Uterus (tissue), 2 donors: Measurements from ENCODE around the gene NCAPD3.

Experiments used
- POLR2A ChIP-seq, 2 donors: fragments of 450-650 bp; IDR thresholded peaks; one replicate each; pipeline ENCODE4 v1.6.1; 2016; ENCODE audit warnings: antibody characterized with exemption in 2 of 2, mild to moderate bottlenecking in 1 of 2, moderate library complexity in 1 of 2
- TF ChIP-seq, protein P1 (sequence below), 4 experiments: fragments of 200-600 bp in 2 of 4; fragments of 450-650 bp in 2 of 4; sonication (generic) in 2 of 4; IDR thresholded peaks; one replicate each; pipeline ENCODE4 v1.5.1; 2016 to 2019; ENCODE audit warnings: antibody characterized with exemption in 4 of 4, mild to moderate bottlenecking in 2 of 4, moderate library complexity in 1 of 4

GRCh38 chr11:134138376-134138775 lies 85.4 kb downstream of the NCAPD3 start:
- TF ChIP-seq, protein P1, sequence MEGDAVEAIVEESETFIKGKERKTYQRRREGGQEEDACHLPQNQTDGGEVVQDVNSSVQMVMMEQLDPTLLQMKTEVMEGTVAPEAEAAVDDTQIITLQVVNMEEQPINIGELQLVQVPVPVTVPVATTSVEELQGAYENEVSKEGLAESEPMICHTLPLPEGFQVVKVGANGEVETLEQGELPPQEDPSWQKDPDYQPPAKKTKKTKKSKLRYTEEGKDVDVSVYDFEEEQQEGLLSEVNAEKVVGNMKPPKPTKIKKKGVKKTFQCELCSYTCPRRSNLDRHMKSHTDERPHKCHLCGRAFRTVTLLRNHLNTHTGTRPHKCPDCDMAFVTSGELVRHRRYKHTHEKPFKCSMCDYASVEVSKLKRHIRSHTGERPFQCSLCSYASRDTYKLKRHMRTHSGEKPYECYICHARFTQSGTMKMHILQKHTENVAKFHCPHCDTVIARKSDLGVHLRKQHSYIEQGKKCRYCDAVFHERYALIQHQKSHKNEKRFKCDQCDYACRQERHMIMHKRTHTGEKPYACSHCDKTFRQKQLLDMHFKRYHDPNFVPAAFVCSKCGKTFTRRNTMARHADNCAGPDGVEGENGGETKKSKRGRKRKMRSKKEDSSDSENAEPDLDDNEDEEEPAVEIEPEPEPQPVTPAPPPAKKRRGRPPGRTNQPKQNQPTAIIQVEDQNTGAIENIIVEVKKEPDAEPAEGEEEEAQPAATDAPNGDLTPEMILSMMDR (IDR thresholded peaks at IDR 0.05) = no peak
- no peak for TF ChIP-seq POLR2A (IDR thresholded peaks at IDR 0.05)
